Measurements from ENCODE around the gene SASH1.

DNA sequence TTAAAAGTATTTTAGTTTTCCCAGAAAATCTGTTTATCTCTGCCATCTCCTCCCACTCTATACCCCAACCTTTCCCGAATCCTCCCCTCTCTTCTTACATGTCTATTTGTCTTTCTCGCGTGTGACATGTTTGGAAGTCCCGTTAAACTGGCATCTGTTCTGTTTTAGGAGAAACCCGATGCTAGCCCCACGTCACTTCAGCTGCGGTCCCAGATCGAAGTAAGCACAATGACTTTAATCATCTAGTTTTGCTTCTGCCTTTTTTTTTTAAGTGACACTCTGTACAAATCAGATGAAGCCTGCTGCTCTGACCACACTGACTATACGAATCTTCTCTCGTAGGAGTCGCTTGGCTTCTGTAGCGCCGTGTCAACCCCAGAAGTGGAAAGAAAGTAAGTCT, 97.4 kb downstream of the SASH1 start:
- TF ChIP-seq POLR2A (IDR thresholded peaks at IDR 0.05; ENCODE audit: low read depth, low read length) = no peak
- no peak for TF ChIP-seq EZH2 (IDR thresholded peaks at IDR 0.05; ENCODE audit: borderline replicate concordance, low read depth, low read length, severe bottlenecking)
- TF ChIP-seq, protein P1, sequence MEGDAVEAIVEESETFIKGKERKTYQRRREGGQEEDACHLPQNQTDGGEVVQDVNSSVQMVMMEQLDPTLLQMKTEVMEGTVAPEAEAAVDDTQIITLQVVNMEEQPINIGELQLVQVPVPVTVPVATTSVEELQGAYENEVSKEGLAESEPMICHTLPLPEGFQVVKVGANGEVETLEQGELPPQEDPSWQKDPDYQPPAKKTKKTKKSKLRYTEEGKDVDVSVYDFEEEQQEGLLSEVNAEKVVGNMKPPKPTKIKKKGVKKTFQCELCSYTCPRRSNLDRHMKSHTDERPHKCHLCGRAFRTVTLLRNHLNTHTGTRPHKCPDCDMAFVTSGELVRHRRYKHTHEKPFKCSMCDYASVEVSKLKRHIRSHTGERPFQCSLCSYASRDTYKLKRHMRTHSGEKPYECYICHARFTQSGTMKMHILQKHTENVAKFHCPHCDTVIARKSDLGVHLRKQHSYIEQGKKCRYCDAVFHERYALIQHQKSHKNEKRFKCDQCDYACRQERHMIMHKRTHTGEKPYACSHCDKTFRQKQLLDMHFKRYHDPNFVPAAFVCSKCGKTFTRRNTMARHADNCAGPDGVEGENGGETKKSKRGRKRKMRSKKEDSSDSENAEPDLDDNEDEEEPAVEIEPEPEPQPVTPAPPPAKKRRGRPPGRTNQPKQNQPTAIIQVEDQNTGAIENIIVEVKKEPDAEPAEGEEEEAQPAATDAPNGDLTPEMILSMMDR (IDR thresholded peaks at IDR 0.05; ENCODE audit: extremely low read depth in 1 of 2, insufficient read depth in 1 of 2, low read depth in 1 of 2, low read length in 2 of 2) = no peak
- no peak for TF ChIP-seq JUN (IDR thresholded peaks at IDR 0.05; ENCODE audit: borderline replicate concordance, insufficient read depth, insufficient read length, low read depth)
- no peak for TF ChIP-seq POLR2AphosphoS5 (IDR thresholded peaks at IDR 0.05; ENCODE audit: insufficient read depth, low read depth, low read length)

Data from endothelial cell of umbilical vein (primary cell).